Endothelial cell (in vitro differentiated cells): Measurements from ENCODE around the gene ALS2. TPM values are rescaled to one million over a fixed set of nuclear protein-coding genes. Genes with fewer than 3 reads are reported as not detected.

Experiments
- DNase-seq: peaks from one replicate; pipeline ENCODE4 v3.0.0; 2021; ENCODE audit warnings: low spot score
- H3K27ac Mint-ChIP-seq: one replicate; pipeline ENCODE4 v1.8.0; 2021; ENCODE audit warnings: mixed read lengths, inconsistent platforms; ENCODE audit not compliant: unreplicated experiment
- H3K27me3 Mint-ChIP-seq: one replicate; pipeline ENCODE4 v1.8.0; 2021; ENCODE audit warnings: mild to moderate bottlenecking, moderate library complexity, mixed read lengths, inconsistent platforms; ENCODE audit not compliant: unreplicated experiment
- H3K36me3 Mint-ChIP-seq: one replicate; pipeline ENCODE4 v1.8.0; 2021; ENCODE audit warnings: mild to moderate bottlenecking, low read depth, mixed read lengths, inconsistent platforms; ENCODE audit not compliant: unreplicated experiment
- H3K4me1 Mint-ChIP-seq: one replicate; pipeline ENCODE4 v1.8.0; 2021; ENCODE audit warnings: mild to moderate bottlenecking, mixed read lengths, inconsistent platforms; ENCODE audit not compliant: unreplicated experiment
- H3K4me3 Mint-ChIP-seq: one replicate; pipeline ENCODE4 v1.8.0; 2021; ENCODE audit warnings: mild to moderate bottlenecking, mixed read lengths, inconsistent platforms; ENCODE audit not compliant: unreplicated experiment
- H3K9me3 Mint-ChIP-seq: one replicate; pipeline ENCODE4 v1.8.0; 2021; ENCODE audit warnings: mixed read lengths, inconsistent platforms; ENCODE audit not compliant: unreplicated experiment
- CTCF ChIP-seq: fragments of 200-600 bp; sonication (generic); IDR thresholded peaks from one replicate; pipeline ENCODE4 v1.5.0; 2021; ENCODE audit warnings: antibody characterized with exemption; ENCODE audit not compliant: unreplicated experiment
- total RNA-seq: library from RNA; stranded (reverse); fragmentation: NEBNext Ultra II Directional; extraction: Animal tissue kit (Norgen Biotek cat#: 25700); gene quantifications from one replicate; pipeline ENCODE4 v1.2.1, GENCODE V29; 2021; ENCODE audit not compliant: unreplicated experiment

ALS2 gene
- total RNA-seq, 1 donor from 2014 or later = 43.1 TPM

GRCh38 chr2:201654616-201655384 is 125.9 kb downstream of the ALS2 start:
- H3K4me1 Mint-ChIP-seq = no peaks in the 10 kb centered on the region
- no peak overlapping the region for H3K27ac Mint-ChIP-seq
- H3K4me3 Mint-ChIP-seq = no peak overlapping the region
- no peaks in the 10 kb centered on the region for H3K36me3 Mint-ChIP-seq
- TF ChIP-seq CTCF = no peak
- DNase-seq = no peak
- H3K9me3 Mint-ChIP-seq = no peaks in the 10 kb centered on the region
- no peaks in the 10 kb centered on the region for H3K27me3 Mint-ChIP-seq

DNA sequence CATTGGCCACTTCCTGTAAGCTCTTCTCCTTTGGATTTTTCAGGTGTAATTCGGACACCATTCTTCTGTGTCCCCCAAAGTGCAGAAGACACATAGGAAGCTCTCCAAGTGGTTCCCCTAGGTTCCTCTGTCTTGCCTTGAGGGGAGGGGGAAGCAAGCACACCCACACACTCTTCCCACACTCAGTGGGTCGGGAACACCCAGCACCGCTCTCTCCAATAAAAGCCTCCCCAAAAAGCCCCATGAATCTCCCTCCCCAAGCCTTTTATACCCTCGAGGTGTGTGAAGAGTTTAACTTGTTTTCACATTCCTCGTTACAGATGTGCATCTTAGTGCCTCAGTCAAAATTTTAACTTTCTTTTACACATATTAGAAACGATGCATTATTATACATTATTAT is 127.5 kb downstream of the ALS2 start:
- H3K4me3 Mint-ChIP-seq = no peak overlapping the region
- no peak for DNase-seq
- peaks cover 8% of the 10 kb centered on the region for H3K4me1 Mint-ChIP-seq
- no peak for TF ChIP-seq CTCF
- no peaks in the 10 kb centered on the region for H3K36me3 Mint-ChIP-seq
- no peaks in the 10 kb centered on the region for H3K9me3 Mint-ChIP-seq
- no peak overlapping the region for H3K27ac Mint-ChIP-seq
- no peaks in the 10 kb centered on the region for H3K27me3 Mint-ChIP-seq

Other genes with a start within 250 kb of the ALS2 start
- 22.3 TPM for gene TMEM237, start 137.4 kb downstream of the ALS2 start, total RNA-seq
- gene MPP4, start 82.3 kb downstream of the ALS2 start, total RNA-seq = 0.13 TPM
- not detected for gene CDK15, start 25.6 kb upstream of the ALS2 start, total RNA-seq